Loucy (cell line): ENCODE measurements around the gene PCLO.

Experiments
- H2AFZ ChIP-seq: fragments of 200-600 bp; sonication (generic); 2 replicates; pipeline ENCODE4 v1.6.0; 2016; ENCODE audit warnings: antibody characterized with exemption, mild to moderate bottlenecking, low read length, moderate library complexity
- H3F3A ChIP-seq: fragments of 200-600 bp; 2 replicates; pipeline ENCODE4 v1.6.0; 2016; ENCODE audit warnings: antibody characterized with exemption, low read depth, mild to moderate bottlenecking
- H3K27me3 ChIP-seq: fragments of 200-600 bp; sonication (generic); 2 replicates; pipeline ENCODE4 v1.6.1; 2014; ENCODE audit warnings: low read length, mild to moderate bottlenecking; ENCODE audit not compliant: insufficient read depth, poor library complexity, severe bottlenecking
- H3K36me3 ChIP-seq: fragments of 200-600 bp; sonication (generic); 2 replicates; pipeline ENCODE4 v1.6.1; 2016; ENCODE audit warnings: low read length; ENCODE audit not compliant: insufficient read depth
- H3K4me1 ChIP-seq: fragments of 200-600 bp; sonication (generic); 2 replicates; pipeline ENCODE4 v1.5.1; 2014; ENCODE audit warnings: low read length, mild to moderate bottlenecking; ENCODE audit not compliant: insufficient read depth, poor library complexity, severe bottlenecking
- H3K4me2 ChIP-seq: fragments of 200-600 bp; sonication (generic); 2 replicates; pipeline ENCODE4 v1.6.0; 2014; ENCODE audit warnings: antibody characterized with exemption, low read length, low read depth, mild to moderate bottlenecking; ENCODE audit not compliant: poor library complexity, severe bottlenecking
- H3K4me3 ChIP-seq: fragments of 200-600 bp; sonication (generic); 2 replicates; pipeline ENCODE4 v1.5.1; 2014; ENCODE audit warnings: low read length, mild to moderate bottlenecking, mixed read lengths; ENCODE audit not compliant: poor library complexity, severe bottlenecking
- H3K79me2 ChIP-seq: fragments of 200-600 bp; sonication (generic); 2 replicates; pipeline ENCODE4 v1.6.1; 2014; ENCODE audit warnings: low read length; ENCODE audit not compliant: insufficient read depth
- H3K9ac ChIP-seq: fragments of 200-600 bp; sonication (generic); 2 replicates; pipeline ENCODE4 v1.6.0; 2014; ENCODE audit warnings: mild to moderate bottlenecking, low read depth, low read length, moderate library complexity; ENCODE audit not compliant: poor library complexity, severe bottlenecking
- H3K9me2 ChIP-seq: fragments of 200-600 bp; sonication (generic); replicated peaks from 2 replicates; pipeline ENCODE4 v1.6.1; 2016; ENCODE audit warnings: low read depth, low read length, mixed read lengths
- H3K9me3 ChIP-seq: fragments of 200-600 bp; sonication (generic); 2 replicates; pipeline ENCODE4 v1.6.1; 2014; ENCODE audit warnings: mild to moderate bottlenecking, antibody characterized with exemption, low read length, low read depth; ENCODE audit not compliant: insufficient read depth
- H4K20me1 ChIP-seq: fragments of 200-600 bp; sonication (generic); 2 replicates; pipeline ENCODE4 v1.6.0; 2014; ENCODE audit warnings: antibody characterized with exemption, low read length, mild to moderate bottlenecking; ENCODE audit not compliant: insufficient read depth, poor library complexity, severe bottlenecking
- EZH2phosphoT487 ChIP-seq: fragments of 200-600 bp; IDR thresholded peaks from 2 replicates; pipeline ENCODE4 v1.6.1; 2018; ENCODE audit warnings: antibody characterized with exemption, mild to moderate bottlenecking, moderate library complexity, borderline replicate concordance
- TF ChIP-seq, protein P1 (sequence below): fragments of 200-600 bp; sonication (generic); conservative IDR thresholded peaks from 2 replicates; pipeline ENCODE4 v1.5.1; 2014; ENCODE audit warnings: mild to moderate bottlenecking, antibody characterized with exemption, low read length

PCLO gene

DNA sequence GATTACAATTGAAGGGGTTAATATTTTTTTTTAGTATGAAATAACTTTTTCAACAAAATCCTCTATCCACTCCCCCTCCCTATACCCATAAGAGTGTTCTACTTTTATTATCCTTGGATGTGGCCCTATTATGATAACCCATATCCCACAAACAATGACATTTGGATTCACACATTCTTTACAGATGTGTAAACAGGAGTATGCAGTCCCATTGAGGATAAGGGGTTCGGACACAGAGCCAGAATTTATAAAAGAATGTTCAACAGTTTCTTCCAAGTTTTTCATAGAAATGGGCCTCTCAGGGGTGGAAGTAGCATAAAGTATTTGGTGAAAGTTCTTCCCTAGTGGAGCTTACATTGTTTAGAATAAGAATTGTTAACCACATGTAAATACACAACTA lies 16.1 kb upstream of the PCLO start:
- TF ChIP-seq, protein P1, sequence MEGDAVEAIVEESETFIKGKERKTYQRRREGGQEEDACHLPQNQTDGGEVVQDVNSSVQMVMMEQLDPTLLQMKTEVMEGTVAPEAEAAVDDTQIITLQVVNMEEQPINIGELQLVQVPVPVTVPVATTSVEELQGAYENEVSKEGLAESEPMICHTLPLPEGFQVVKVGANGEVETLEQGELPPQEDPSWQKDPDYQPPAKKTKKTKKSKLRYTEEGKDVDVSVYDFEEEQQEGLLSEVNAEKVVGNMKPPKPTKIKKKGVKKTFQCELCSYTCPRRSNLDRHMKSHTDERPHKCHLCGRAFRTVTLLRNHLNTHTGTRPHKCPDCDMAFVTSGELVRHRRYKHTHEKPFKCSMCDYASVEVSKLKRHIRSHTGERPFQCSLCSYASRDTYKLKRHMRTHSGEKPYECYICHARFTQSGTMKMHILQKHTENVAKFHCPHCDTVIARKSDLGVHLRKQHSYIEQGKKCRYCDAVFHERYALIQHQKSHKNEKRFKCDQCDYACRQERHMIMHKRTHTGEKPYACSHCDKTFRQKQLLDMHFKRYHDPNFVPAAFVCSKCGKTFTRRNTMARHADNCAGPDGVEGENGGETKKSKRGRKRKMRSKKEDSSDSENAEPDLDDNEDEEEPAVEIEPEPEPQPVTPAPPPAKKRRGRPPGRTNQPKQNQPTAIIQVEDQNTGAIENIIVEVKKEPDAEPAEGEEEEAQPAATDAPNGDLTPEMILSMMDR: no peak
- no peak for TF ChIP-seq EZH2phosphoT487
- no peak overlapping the region for H2AFZ ChIP-seq
- H3K36me3 ChIP-seq: no peaks in the 10 kb centered on the region
- H3K9me2 ChIP-seq: no peaks in the 10 kb centered on the region
- H3K4me1 ChIP-seq: no peaks in the 10 kb centered on the region
- no peak overlapping the region for H3K9ac ChIP-seq
- no peak overlapping the region for H3K4me3 ChIP-seq
- H4K20me1 ChIP-seq: no peaks in the 10 kb centered on the region
- no peak overlapping the region for H3K4me2 ChIP-seq
- no peaks in the 10 kb centered on the region for H3K79me2 ChIP-seq
- H3F3A ChIP-seq: no peaks in the 10 kb centered on the region
- no peaks in the 10 kb centered on the region for H3K27me3 ChIP-seq
- H3K9me3 ChIP-seq: no peaks in the 10 kb centered on the region

DNA sequence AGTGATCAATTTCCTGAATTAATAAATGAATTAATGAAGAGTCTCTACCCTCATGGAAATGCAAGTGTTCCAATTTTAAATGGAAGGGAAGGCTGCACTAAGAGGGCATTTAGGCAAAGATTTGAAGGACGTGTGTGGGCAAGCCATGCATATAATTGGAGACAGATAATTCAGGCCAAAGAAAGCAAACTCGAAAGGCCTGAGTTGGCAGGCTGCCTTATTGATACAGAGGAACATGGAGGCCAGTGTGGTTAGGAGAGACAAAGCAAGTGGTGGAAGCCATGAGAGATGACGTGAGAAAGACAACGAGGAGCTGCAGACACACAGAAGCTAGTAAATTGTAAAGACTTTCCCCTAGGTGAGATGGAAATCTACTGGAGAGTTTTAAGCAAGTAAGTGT lies 15.4 kb upstream of the PCLO start:
- Histone ChIP-seq H3K9me3 (no peaks in the 10 kb centered on the region), H3K4me2 (no peak overlapping the region), H3K79me2 (no peaks in the 10 kb centered on the region), H3F3A (no peaks in the 10 kb centered on the region), H3K9me2 (no peaks in the 10 kb centered on the region), H3K4me1 (no peaks in the 10 kb centered on the region), H4K20me1 (no peaks in the 10 kb centered on the region), H3K4me3 (no peak overlapping the region), H3K9ac (no peak overlapping the region), H2AFZ (no peak overlapping the region), H3K27me3 (no peaks in the 10 kb centered on the region), H3K36me3 (no peaks in the 10 kb centered on the region)
- no peak for TF ChIP-seq EZH2phosphoT487
- TF ChIP-seq, protein P1: no peak

- H3F3A ChIP-seq: no peaks in the 10 kb centered on the region
- no peaks in the 10 kb centered on the region for H3K36me3 ChIP-seq
- H2AFZ ChIP-seq: no peak overlapping the region
- H3K27me3 ChIP-seq: no peaks in the 10 kb centered on the region
- no peaks in the 10 kb centered on the region for H3K4me1 ChIP-seq
- no peaks in the 10 kb centered on the region for H3K79me2 ChIP-seq
- no peak for TF ChIP-seq EZH2phosphoT487
- TF ChIP-seq, protein P1: no peak
- H3K9ac ChIP-seq: no peak overlapping the region
- no peaks in the 10 kb centered on the region for H3K9me2 ChIP-seq
- no peak overlapping the region for H3K4me2 ChIP-seq
- no peaks in the 10 kb centered on the region for H3K9me3 ChIP-seq
- no peak overlapping the region for H3K4me3 ChIP-seq
- no peaks in the 10 kb centered on the region for H4K20me1 ChIP-seq
Observed at GRCh38 chr7:83173664-83174063, 11.0 kb upstream of the PCLO start.
